ENCODE measurements around the gene ZNF468. TPM values are rescaled to one million over a fixed set of nuclear protein-coding genes. Genes with fewer than 3 reads are reported as not detected.
"Not testable (repeated sequence)": the region's sequence is repeated elsewhere in the genome, so short reads cannot be mapped to it uniquely, and the experiment has no call there.

The ZNF468 gene
- total and polyA plus RNA-seq, 3 donors from 2014 or later, result 10.6 to 21.7 (median 13.5) TPM

GRCh38 chr19:52833541-52833940, 23.9 kb downstream of the ZNF468 start:
- H3K4me1 ChIP-seq; intact Hi-C loops (cut with DNase I; ENCODE audit: low total_unique reads); H3K36me3 ChIP-seq (ENCODE audit: low read depth, missing control alignments); DNase-seq; H3K27me3 ChIP-seq; H3K9me3 ChIP-seq; H3K4me3 ChIP-seq; H3K27ac ChIP-seq: not testable (repeated sequence)
- WGBS, 2 donors, result 67 to 79% methylated on average over 5 of the region's 5 CpGs

- H3K9me3 ChIP-seq, result not testable (repeated sequence)
Observed at GRCh38 chr19:52829866-52830265, 27.6 kb downstream of the ZNF468 start.

GRCh38 chr19:52825765-52826164, 31.7 kb downstream of the ZNF468 start:
- no peak overlapping the region for H3K27ac ChIP-seq
- no peaks in the 10 kb centered on the region for H3K4me1 ChIP-seq
- intact Hi-C loops (cut with DNase I; ENCODE audit: low total_unique reads), result no loop called here
- 94 to 96% methylated on average over 5 of the region's 5 CpGs for WGBS, 2 donors
- H3K9me3 ChIP-seq, result no peaks in the 10 kb centered on the region
- H3K4me3 ChIP-seq, result no peak overlapping the region
- no peak for DNase-seq
- TF ChIP-seq POLR2A (IDR thresholded peaks at IDR 0.05) (no peak), CTCF (IDR thresholded peaks at IDR 0.05) (no peak)
- H3K36me3 ChIP-seq (ENCODE audit: low read depth, missing control alignments), result no peaks in the 10 kb centered on the region
- no peaks in the 10 kb centered on the region for H3K27me3 ChIP-seq

More at GRCh38 chr19:52829866-52830265, 27.6 kb downstream of the ZNF468 start:
- H3K36me3 ChIP-seq (ENCODE audit: low read depth, missing control alignments); H3K4me3 ChIP-seq; H3K27me3 ChIP-seq; H3K4me1 ChIP-seq; H3K27ac ChIP-seq; DNase-seq; intact Hi-C loops (cut with DNase I; ENCODE audit: low total_unique reads): not testable (repeated sequence)
- 59 to 85% methylated on average over 7 of the region's 7 CpGs for WGBS, 2 donors

- Histone ChIP-seq H3K36me3 (ENCODE audit: low read depth, missing control alignments) (no peaks in the 10 kb centered on the region), H3K9me3 (no peaks in the 10 kb centered on the region), H3K27me3 (no peaks in the 10 kb centered on the region), H3K4me1 (no peaks in the 10 kb centered on the region), H3K27ac (no peak overlapping the region), H3K4me3 (no peak overlapping the region)
- WGBS, 2 donors, result 88 to 92% methylated on average over 12 of the region's 12 CpGs
- intact Hi-C loops (cut with DNase I; ENCODE audit: low total_unique reads), result no loop called here
- TF ChIP-seq CTCF (IDR thresholded peaks at IDR 0.05), result no peak
- TF ChIP-seq POLR2A (IDR thresholded peaks at IDR 0.05), result no peak
- no peak for DNase-seq
Observed at GRCh38 chr19:52823676-52824075, 33.7 kb downstream of the ZNF468 start.

GRCh38 chr19:52821204-52821960, 36.0 kb downstream of the ZNF468 start, which contains the start of gene ZNF28:
Gene ZNF28, minus strand, starts transcription at chr19:52821633. Its CDS starts 3,675 bp downstream, at chr19:52817958.
- peak; percentile 80 for DNase-seq
- 1 to 3% methylated on average over 18 to 38 of the region's 44 CpGs for WGBS, 2 donors
- H3K4me1 ChIP-seq; intact Hi-C loops (cut with DNase I; ENCODE audit: low total_unique reads); H3K27ac ChIP-seq; H3K36me3 ChIP-seq (ENCODE audit: low read depth, missing control alignments); H3K27me3 ChIP-seq; H3K9me3 ChIP-seq: not testable (repeated sequence)
- peak within 1 kb of the TSS; percentile 51 to 66 for H3K4me3 ChIP-seq
- TF ChIP-seq CTCF (IDR thresholded peaks at IDR 0.05), result peak in 1 of 3 experiments; percentile 5

GRCh38 chr19:52820472-52821203, 36.8 kb downstream of the ZNF468 start:
- intact Hi-C loops (cut with DNase I; ENCODE audit: low total_unique reads); H3K36me3 ChIP-seq (ENCODE audit: low read depth, missing control alignments); H3K27ac ChIP-seq; H3K27me3 ChIP-seq; DNase-seq; H3K9me3 ChIP-seq; H3K4me1 ChIP-seq: not testable (repeated sequence)
- 5 to 13% methylated on average over 9 to 19 of the region's 19 CpGs for whole genome bisulfite sequencing, 2 donors
- peak overlapping the region; percentile 51 to 66 for H3K4me3 ChIP-seq

Measured in testis (tissue), 3 donors.